Mononuclear cell (primary cell): ENCODE measurements around the gene RASL10B. TPM values are rescaled to one million over a fixed set of nuclear protein-coding genes. Genes with fewer than 3 reads are reported as not detected.

Experiments used
- H3K27me3 ChIP-seq: 2 replicates; pipeline ENCODE4 v1.6.0; 2011; ENCODE audit warnings: low read length, control low read depth; ENCODE audit not compliant: insufficient read depth
- H3K4me1 ChIP-seq: 2 replicates; pipeline ENCODE4 v1.5.1; 2011; ENCODE audit warnings: mild to moderate bottlenecking, low read length, control low read depth; ENCODE audit not compliant: insufficient read depth
- H3K4me3 ChIP-seq: 2 replicates; pipeline ENCODE4 v1.5.1; 2011; ENCODE audit warnings: mild to moderate bottlenecking, low read length, moderate library complexity
- H3K9me3 ChIP-seq: 2 replicates; pipeline ENCODE4 v1.5.1; 2011; ENCODE audit warnings: low read depth, mild to moderate bottlenecking, control low read depth, low read length
- total RNA-seq: library from RNA; depleted of rRNA; stranded (reverse); fragments of >200 nt; gene quantifications from one replicate; pipeline ENCODE4 v1.2.3, GENCODE V29; 2012

RASL10B gene
- total RNA-seq, 1 donor: 0.10 TPM

GRCh38 chr17:35778641-35779196, 47.3 kb downstream of the RASL10B start:
- H3K9me3 ChIP-seq: no peaks in the 10 kb centered on the region
- no peak overlapping the region for H3K4me3 ChIP-seq
- H3K4me1 ChIP-seq: peaks cover 9% of the 10 kb centered on the region
- H3K27me3 ChIP-seq: peaks cover 3% of the 10 kb centered on the region

GRCh38 chr17:35780950-35781349, 49.5 kb downstream of the RASL10B start:
- Histone ChIP-seq H3K4me1 (peaks cover 9% of the 10 kb centered on the region), H3K9me3 (no peaks in the 10 kb centered on the region), H3K4me3 (no peak overlapping the region), H3K27me3 (peaks cover 3% of the 10 kb centered on the region)

DNA sequence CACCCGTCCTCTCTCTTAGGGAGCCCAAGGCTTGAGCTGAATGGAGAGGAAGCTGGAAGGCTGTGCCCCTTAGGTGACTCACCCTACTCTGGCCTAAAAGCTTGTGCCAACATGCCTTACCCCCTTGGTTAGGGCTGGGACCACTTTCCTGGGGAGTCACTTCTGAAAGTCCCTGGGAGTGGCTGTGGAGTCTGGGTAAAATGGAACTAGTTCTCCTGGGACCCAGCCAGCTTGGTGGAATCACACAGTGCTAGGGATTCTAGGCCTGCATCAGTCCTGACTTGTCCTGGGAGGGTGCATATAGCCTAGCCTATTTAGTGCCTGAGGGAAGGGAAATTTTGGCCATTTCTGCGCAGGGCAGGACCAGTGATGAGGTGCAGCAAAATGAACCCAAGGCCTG, 53.5 kb downstream of the RASL10B start:
- H3K9me3 ChIP-seq: no peaks in the 10 kb centered on the region
- no peak overlapping the region for H3K4me3 ChIP-seq
- no peaks in the 10 kb centered on the region for H3K4me1 ChIP-seq
- H3K27me3 ChIP-seq: no peaks in the 10 kb centered on the region

DNA sequence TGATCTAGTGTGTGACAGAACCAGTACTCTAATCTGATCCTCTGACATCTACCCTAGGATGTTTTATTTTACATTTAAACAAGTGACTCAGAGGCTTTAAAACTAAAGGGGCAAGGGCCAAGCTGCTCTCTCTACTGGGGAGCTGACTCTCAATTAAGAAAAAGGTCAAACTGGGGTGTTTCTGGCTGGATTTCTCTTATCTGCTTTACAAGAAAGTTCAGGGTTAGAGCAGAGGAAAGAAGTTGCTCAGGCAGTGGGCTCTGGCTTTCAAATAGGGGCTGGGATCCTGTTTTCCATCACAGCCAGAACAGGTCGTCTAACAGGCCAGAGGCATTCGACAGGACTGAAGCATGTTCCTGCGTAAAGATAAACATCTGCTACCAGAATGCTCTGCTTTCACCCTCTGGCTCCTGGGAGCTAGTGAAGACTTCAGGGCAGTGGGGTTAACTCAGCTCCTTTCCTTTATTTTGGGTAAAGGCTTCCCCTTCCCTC, 55.5 kb downstream of the RASL10B start:
- Histone ChIP-seq H3K27me3 (peaks cover 3% of the 10 kb centered on the region), H3K9me3 (no peaks in the 10 kb centered on the region), H3K4me3 (no peak overlapping the region), H3K4me1 (no peaks in the 10 kb centered on the region)

DNA sequence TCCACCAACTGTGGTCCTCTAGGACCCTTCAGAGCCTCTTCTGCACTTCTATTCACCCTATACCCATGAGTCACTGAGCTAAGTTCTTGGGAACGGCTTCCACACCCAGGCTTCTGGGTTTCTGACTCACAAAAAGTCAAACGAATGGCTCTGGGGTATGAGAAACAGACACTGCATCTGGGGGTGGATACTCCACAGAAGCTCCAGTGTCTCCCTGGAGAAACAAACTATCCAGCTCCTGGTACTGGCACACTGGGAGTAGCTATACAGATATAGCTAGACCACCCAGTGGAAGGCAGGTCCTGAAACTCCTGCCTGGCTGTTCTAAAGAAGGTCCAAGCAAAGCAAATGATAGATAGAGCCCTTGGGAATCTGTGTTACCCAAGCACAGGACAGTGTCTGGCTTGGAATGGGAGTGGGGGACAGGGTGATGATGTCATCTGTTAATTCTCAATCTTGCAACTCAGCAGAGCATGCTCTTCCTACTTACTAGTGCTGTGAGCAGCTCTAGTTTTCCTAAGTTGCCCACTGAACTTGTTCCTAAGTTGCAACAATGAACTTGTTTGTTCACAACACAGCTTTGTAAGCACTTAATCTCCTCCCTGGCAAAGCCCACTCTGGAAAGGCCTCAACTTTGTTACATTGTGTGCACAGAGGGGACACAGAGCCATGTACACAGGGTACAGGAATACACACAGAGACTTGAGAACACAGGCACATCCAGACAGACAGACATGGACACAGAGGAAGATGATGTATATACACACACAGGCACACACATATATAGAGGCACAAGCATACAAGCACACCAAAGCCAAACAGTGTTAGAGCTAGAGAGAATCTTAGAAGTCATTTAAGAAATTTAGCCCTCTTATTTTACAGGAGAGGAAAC, 57.3 kb downstream of the RASL10B start:
- no peak overlapping the region for H3K4me3 ChIP-seq
- peaks cover 19% of the 10 kb centered on the region for H3K27me3 ChIP-seq
- H3K4me1 ChIP-seq: no peaks in the 10 kb centered on the region
- H3K9me3 ChIP-seq: no peaks in the 10 kb centered on the region

- Histone ChIP-seq H3K9me3 (no peaks in the 10 kb centered on the region), H3K27me3 (peaks cover 39% of the 10 kb centered on the region), H3K4me3 (no peak overlapping the region), H3K4me1 (peaks cover 14% of the 10 kb centered on the region)
Measured at GRCh38 chr17:35790841-35791240, 59.4 kb downstream of the RASL10B start.

DNA sequence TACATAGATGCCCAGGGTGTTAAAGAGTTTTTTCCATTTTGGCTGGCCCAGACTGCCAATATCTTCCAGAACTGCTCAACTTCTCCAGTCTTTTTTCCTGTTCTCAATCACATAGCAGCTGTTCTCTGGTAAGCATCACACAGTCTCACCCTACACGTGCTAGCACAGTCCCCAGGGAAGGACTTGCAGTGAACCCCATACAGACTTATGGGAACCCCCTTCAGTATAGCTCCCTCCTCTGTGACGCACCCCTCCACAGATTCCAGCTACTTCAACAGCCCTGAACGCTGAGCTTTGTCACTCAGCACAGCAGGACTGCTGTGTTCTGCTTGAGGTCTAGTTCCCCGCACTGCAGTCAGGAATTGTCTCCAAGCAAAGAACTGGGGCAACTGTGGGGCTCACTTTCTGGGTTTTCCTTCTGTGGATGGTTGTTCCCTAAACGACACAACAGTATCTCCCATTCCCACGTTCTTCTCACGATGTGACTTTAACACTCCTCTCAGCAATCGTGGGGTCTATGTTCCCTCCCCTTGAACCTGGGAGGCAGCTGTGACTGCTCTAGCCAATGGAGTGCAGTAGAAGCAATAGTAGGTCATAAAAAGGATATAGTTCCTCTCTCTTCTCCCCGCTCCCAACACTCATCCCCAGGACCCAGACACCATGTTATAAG, 60.4 kb downstream of the RASL10B start:
- Histone ChIP-seq H3K9me3 (no peaks in the 10 kb centered on the region), H3K4me3 (no peak overlapping the region), H3K4me1 (peaks cover 16% of the 10 kb centered on the region), H3K27me3 (peaks cover 48% of the 10 kb centered on the region)

Other genes with a start within 250 kb of the RASL10B start
- gene SLFN12L, start 194.0 kb upstream of the RASL10B start, total RNA-seq: 53.3 TPM
- 3.8 TPM for gene SLFN14, start 170.8 kb upstream of the RASL10B start, total RNA-seq
- 3.1 TPM for gene PEX12, start 153.1 kb upstream of the RASL10B start, total RNA-seq
- gene AP2B1, start 144.3 kb upstream of the RASL10B start, total RNA-seq: 42.8 TPM
- gene GAS2L2, start 21.6 kb downstream of the RASL10B start, total RNA-seq: under 0.01 TPM
- gene C17orf50, start 29.2 kb downstream of the RASL10B start, total RNA-seq: not detected
- gene MMP28, start 64.0 kb downstream of the RASL10B start, total RNA-seq: 8.1 TPM
- 72.4 TPM for gene TAF15, start 77.8 kb downstream of the RASL10B start, total RNA-seq
- 0.63 TPM for gene HEATR9, start 137.3 kb downstream of the RASL10B start, total RNA-seq
- gene CCL5, start 148.7 kb downstream of the RASL10B start, total RNA-seq: 139 TPM
- not detected for gene RDM1, start 199.1 kb downstream of the RASL10B start, total RNA-seq
- gene LYZL6, start 212.1 kb downstream of the RASL10B start, total RNA-seq: not detected
- gene CCL16, start 249.9 kb downstream of the RASL10B start, total RNA-seq: not detected